DMS 273 treated with DMSO at 0.1 percent for 48 hours (cell line): Measurements from ENCODE around the gene MUC21.
"Not testable (repeated sequence)": the region's sequence is repeated elsewhere in the genome, so short reads cannot be mapped to it uniquely, and the experiment has no call there.

Source experiments
- DNase-seq: peaks from one replicate; lab custom pipeline; 2025; lab: John Stamatoyannopoulos, UW

MUC21 gene

GRCh38 chr6:30969171-30969570 is 14.3 kb upstream of the MUC21 start:
- DNase-seq: not testable (repeated sequence)

- DNase-seq: no peak
These were observed 12.6 kb upstream of the MUC21 start for GRCh38 chr6:30970946-30971345.

GRCh38 chr6:30972816-30973215 is 10.7 kb upstream of the MUC21 start:
- DNase-seq: no peak

GRCh38 chr6:30974490-30975252 is 8.8 kb upstream of the MUC21 start:
- no peak for DNase-seq

- no peak for DNase-seq
These were observed 4.4 kb upstream of the MUC21 start for GRCh38 chr6:30979141-30979540.

GRCh38 chr6:30979690-30980089 is 3.8 kb upstream of the MUC21 start:
- DNase-seq: no peak

- no peak for DNase-seq
These were observed 1.4 kb upstream of the MUC21 start for GRCh38 chr6:30981942-30982772.

- no peak for DNase-seq
These were observed 2.0 kb downstream of the MUC21 start for GRCh38 chr6:30985490-30985889.

GRCh38 chr6:30987304-30987703 is 3.8 kb downstream of the MUC21 start:
- no peak for DNase-seq

- no peak for DNase-seq
These were observed 4.8 kb downstream of the MUC21 start for GRCh38 chr6:30988209-30988825.

- no peak for DNase-seq
These were observed 7.0 kb downstream of the MUC21 start for GRCh38 chr6:30990422-30991086.

- DNase-seq: no peak
These were observed 8.4 kb downstream of the MUC21 start for GRCh38 chr6:30991891-30992290.

GRCh38 chr6:30997301-30997700 is 13.8 kb downstream of the MUC21 start:
- no peak for DNase-seq

GRCh38 chr6:30998785-30999184 is 15.3 kb downstream of the MUC21 start:
- no peak for DNase-seq

- DNase-seq: not testable (repeated sequence)
These were observed 16.7 kb downstream of the MUC21 start for GRCh38 chr6:31000067-31000860.

GRCh38 chr6:31001281-31001888 is 17.9 kb downstream of the MUC21 start:
- DNase-seq: no peak

GRCh38 chr6:31002471-31002870 is 19.0 kb downstream of the MUC21 start:
- no peak for DNase-seq

- no peak for DNase-seq
These were observed 21.3 kb downstream of the MUC21 start for GRCh38 chr6:31004794-31005193.

GRCh38 chr6:31005249-31006020 is 21.9 kb downstream of the MUC21 start:
- DNase-seq: no peak

- no peak for DNase-seq
These were observed 24.2 kb downstream of the MUC21 start for GRCh38 chr6:31007694-31008093.
